ENCODE data around the gene TMEM51. TPM values are rescaled to one million over a fixed set of nuclear protein-coding genes. Genes with fewer than 3 reads are reported as not detected.

TMEM51 gene
- polyA plus RNA-seq, 1 donor from 2014 or later, result 1.7 TPM

DNA sequence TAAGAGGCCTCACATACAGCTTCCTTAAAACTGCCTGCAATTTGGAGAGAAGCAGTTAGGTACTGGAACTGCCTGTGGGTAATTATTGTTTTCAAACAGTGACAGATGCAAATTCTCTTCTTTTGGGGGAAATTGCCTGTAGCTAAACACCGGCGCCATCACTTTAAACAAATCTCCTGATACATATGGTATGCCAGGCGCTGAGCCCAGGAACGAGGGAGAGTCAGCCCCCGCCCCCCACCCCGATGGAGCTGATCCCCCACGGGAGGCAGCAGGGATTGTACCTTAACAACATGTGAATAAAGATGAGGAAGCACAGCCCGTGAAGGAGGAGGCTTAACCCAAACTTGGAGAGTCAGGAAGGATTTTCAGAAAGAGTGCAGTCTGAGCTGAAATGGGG, 7.1 kb downstream of the TMEM51 start:
- H3K9me3 ChIP-seq (ENCODE audit: low read length), result no peaks in the 10 kb centered on the region
- no peak overlapping the region for H3K9ac ChIP-seq (ENCODE audit: low read length)
- H2AFZ ChIP-seq (ENCODE audit: low read depth, low read length), result no peak overlapping the region
- no peaks in the 10 kb centered on the region for H3F3A ChIP-seq (ENCODE audit: insufficient read depth, low read length, poor library complexity, severe bottlenecking)
- H3K4me2 ChIP-seq (ENCODE audit: low read length), result no peak overlapping the region
- H3K27me3 ChIP-seq (ENCODE audit: insufficient read depth, low read depth, low read length), result peaks cover 3% of the 10 kb centered on the region
- TF ChIP-seq, protein P1, sequence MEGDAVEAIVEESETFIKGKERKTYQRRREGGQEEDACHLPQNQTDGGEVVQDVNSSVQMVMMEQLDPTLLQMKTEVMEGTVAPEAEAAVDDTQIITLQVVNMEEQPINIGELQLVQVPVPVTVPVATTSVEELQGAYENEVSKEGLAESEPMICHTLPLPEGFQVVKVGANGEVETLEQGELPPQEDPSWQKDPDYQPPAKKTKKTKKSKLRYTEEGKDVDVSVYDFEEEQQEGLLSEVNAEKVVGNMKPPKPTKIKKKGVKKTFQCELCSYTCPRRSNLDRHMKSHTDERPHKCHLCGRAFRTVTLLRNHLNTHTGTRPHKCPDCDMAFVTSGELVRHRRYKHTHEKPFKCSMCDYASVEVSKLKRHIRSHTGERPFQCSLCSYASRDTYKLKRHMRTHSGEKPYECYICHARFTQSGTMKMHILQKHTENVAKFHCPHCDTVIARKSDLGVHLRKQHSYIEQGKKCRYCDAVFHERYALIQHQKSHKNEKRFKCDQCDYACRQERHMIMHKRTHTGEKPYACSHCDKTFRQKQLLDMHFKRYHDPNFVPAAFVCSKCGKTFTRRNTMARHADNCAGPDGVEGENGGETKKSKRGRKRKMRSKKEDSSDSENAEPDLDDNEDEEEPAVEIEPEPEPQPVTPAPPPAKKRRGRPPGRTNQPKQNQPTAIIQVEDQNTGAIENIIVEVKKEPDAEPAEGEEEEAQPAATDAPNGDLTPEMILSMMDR (IDR thresholded peaks at IDR 0.05; ENCODE audit: poor library complexity, severe bottlenecking), result no peak
- TF ChIP-seq EP300 (conservative IDR thresholded peaks at IDR 0.05; ENCODE audit: poor library complexity, severe bottlenecking), result no peak
- TF ChIP-seq TAF1 (IDR thresholded peaks at IDR 0.05; ENCODE audit: low read depth), result no peak
- TF ChIP-seq POLR2AphosphoS5 (IDR thresholded peaks at IDR 0.05), result no peak
- TF ChIP-seq EZH2 (IDR thresholded peaks at IDR 0.05; ENCODE audit: borderline replicate concordance, insufficient read depth, low read length, poor library complexity, severe bottlenecking), result no peak
- no peak for TF ChIP-seq SMC3 (conservative IDR thresholded peaks at IDR 0.05; ENCODE audit: poor library complexity)
- TF ChIP-seq, protein P2, sequence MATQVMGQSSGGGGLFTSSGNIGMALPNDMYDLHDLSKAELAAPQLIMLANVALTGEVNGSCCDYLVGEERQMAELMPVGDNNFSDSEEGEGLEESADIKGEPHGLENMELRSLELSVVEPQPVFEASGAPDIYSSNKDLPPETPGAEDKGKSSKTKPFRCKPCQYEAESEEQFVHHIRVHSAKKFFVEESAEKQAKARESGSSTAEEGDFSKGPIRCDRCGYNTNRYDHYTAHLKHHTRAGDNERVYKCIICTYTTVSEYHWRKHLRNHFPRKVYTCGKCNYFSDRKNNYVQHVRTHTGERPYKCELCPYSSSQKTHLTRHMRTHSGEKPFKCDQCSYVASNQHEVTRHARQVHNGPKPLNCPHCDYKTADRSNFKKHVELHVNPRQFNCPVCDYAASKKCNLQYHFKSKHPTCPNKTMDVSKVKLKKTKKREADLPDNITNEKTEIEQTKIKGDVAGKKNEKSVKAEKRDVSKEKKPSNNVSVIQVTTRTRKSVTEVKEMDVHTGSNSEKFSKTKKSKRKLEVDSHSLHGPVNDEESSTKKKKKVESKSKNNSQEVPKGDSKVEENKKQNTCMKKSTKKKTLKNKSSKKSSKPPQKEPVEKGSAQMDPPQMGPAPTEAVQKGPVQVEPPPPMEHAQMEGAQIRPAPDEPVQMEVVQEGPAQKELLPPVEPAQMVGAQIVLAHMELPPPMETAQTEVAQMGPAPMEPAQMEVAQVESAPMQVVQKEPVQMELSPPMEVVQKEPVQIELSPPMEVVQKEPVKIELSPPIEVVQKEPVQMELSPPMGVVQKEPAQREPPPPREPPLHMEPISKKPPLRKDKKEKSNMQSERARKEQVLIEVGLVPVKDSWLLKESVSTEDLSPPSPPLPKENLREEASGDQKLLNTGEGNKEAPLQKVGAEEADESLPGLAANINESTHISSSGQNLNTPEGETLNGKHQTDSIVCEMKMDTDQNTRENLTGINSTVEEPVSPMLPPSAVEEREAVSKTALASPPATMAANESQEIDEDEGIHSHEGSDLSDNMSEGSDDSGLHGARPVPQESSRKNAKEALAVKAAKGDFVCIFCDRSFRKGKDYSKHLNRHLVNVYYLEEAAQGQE (IDR thresholded peaks at IDR 0.05; ENCODE audit: borderline replicate concordance), result no peak
- TF ChIP-seq MXI1 (conservative IDR thresholded peaks at IDR 0.05; ENCODE audit: poor library complexity, severe bottlenecking), result no peak
- TF ChIP-seq RAD21 (conservative IDR thresholded peaks at IDR 0.05), result no peak
- no peaks in the 10 kb centered on the region for H3K9me2 ChIP-seq (ENCODE audit: insufficient read depth, low read length)
- H3K79me2 ChIP-seq (replicated peaks; ENCODE audit: insufficient read depth, low read length), result no peaks in the 10 kb centered on the region
- H4K20me1 ChIP-seq (ENCODE audit: insufficient read depth), result no peaks in the 10 kb centered on the region
- no peaks in the 10 kb centered on the region for H3K36me3 ChIP-seq (ENCODE audit: insufficient read depth, low read length)
- H3K27ac ChIP-seq (ENCODE audit: low read length), result no peak overlapping the region
- no peak overlapping the region for H3K4me3 ChIP-seq (ENCODE audit: low read length)

DNA sequence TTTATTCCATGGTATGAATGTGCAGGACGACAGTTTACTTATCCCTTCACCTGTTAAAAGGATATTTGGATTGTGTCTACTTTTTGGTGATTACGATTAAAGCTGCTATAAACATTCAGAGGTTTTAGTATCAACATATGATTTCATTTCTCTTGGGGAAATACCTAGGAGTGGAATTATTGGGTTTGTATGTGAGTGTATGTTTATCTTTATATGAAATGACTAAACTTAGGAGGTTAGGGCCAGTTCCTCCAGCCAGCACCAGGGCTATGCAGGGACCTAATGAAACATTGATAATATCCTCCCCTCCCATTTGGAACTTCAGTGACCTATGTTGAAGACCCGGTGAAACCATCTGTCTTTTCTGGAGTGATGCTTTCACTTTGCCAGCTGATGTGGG, 13.8 kb downstream of the TMEM51 start:
- H2AFZ ChIP-seq (ENCODE audit: low read depth, low read length), result no peak overlapping the region
- no peak overlapping the region for H3K9ac ChIP-seq (ENCODE audit: low read length)
- no peak overlapping the region for H3K4me2 ChIP-seq (ENCODE audit: low read length)
- no peaks in the 10 kb centered on the region for H3K9me3 ChIP-seq (ENCODE audit: low read length)
- no peaks in the 10 kb centered on the region for H4K20me1 ChIP-seq (ENCODE audit: insufficient read depth)
- no peaks in the 10 kb centered on the region for H3K27me3 ChIP-seq (ENCODE audit: insufficient read depth, low read depth, low read length)
- no peaks in the 10 kb centered on the region for H3F3A ChIP-seq (ENCODE audit: insufficient read depth, low read length, poor library complexity, severe bottlenecking)
- TF ChIP-seq, protein P1 (IDR thresholded peaks at IDR 0.05; ENCODE audit: poor library complexity, severe bottlenecking), result no peak
- TF ChIP-seq MXI1 (conservative IDR thresholded peaks at IDR 0.05; ENCODE audit: poor library complexity, severe bottlenecking) (no peak), EZH2 (IDR thresholded peaks at IDR 0.05; ENCODE audit: borderline replicate concordance, insufficient read depth, low read length, poor library complexity, severe bottlenecking) (no peak), TAF1 (IDR thresholded peaks at IDR 0.05; ENCODE audit: low read depth) (no peak), RAD21 (conservative IDR thresholded peaks at IDR 0.05) (no peak), EP300 (conservative IDR thresholded peaks at IDR 0.05; ENCODE audit: poor library complexity, severe bottlenecking) (no peak), POLR2AphosphoS5 (IDR thresholded peaks at IDR 0.05) (no peak), SMC3 (conservative IDR thresholded peaks at IDR 0.05; ENCODE audit: poor library complexity) (no peak)
- TF ChIP-seq, protein P2 (IDR thresholded peaks at IDR 0.05; ENCODE audit: borderline replicate concordance), result no peak
- H3K36me3 ChIP-seq (ENCODE audit: insufficient read depth, low read length), result no peaks in the 10 kb centered on the region
- H3K4me3 ChIP-seq (ENCODE audit: low read length), result no peak overlapping the region
- no peak overlapping the region for H3K27ac ChIP-seq (ENCODE audit: low read length)
- H3K9me2 ChIP-seq (ENCODE audit: insufficient read depth, low read length), result no peaks in the 10 kb centered on the region
- H3K79me2 ChIP-seq (replicated peaks; ENCODE audit: insufficient read depth, low read length), result no peaks in the 10 kb centered on the region
